ENCODE measurements around the gene KPNA6.

KPNA6 gene

DNA sequence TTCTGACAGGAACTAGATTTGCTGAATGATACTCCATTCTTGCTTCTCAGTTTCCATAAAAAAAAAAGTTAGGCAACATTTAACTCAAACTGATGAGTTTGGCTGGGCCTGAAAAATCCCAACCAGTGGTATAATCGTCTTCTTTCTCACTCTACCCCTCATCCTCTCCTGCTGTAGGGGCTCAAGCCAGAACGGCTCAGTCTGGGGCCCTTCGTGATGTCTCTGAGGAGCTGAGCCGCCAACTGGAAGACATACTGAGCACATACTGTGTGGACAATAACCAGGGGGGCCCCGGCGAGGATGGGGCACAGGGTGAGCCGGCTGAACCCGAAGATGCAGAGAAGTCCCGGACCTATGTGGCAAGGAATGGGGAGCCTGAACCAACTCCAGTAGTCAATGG lies 73.2 kb downstream of the KPNA6 start:
- H3K4me3 ChIP-seq (ENCODE audit: low read length) = peak overlapping the region; percentile 93
- peaks cover 15% of the 10 kb centered on the region for H3K4me1 ChIP-seq (ENCODE audit: control insufficient read depth, low read depth, low read length)
- peaks cover 35% of the 10 kb centered on the region for H3K36me3 ChIP-seq (ENCODE audit: control insufficient read depth, low read depth, low read length)
- no peaks in the 10 kb centered on the region for H3K27me3 ChIP-seq (ENCODE audit: control insufficient read depth, insufficient read depth, low read length)
- no peak overlapping the region for H3K27ac ChIP-seq (ENCODE audit: low read length)
- no peak overlapping the region for H3K9ac ChIP-seq (ENCODE audit: low read length)
- H3K9me3 ChIP-seq (ENCODE audit: control insufficient read depth, low read depth, low read length) = no peaks in the 10 kb centered on the region

DNA sequence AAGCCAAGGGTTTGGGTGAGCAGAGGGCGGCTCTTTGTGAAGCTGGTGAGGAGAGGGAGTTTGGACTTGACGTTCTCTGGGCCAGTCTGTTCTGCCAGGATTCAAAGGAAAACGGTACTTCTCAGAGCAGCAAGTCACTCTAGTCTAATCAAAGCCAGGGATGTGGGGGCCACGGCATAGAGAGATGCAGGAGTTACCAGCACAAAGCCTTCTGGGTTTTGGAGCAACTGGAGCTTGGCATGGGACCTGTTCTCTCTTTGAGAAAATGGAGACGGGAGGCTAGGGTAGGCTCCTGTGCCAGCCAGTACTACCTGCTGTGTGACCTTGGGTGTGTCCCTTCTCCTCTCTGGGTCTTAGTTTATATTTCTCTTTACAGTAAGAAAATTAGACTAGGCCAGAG lies 73.7 kb downstream of the KPNA6 start:
- H3K4me3 ChIP-seq (ENCODE audit: low read length) = no peak overlapping the region

DNA sequence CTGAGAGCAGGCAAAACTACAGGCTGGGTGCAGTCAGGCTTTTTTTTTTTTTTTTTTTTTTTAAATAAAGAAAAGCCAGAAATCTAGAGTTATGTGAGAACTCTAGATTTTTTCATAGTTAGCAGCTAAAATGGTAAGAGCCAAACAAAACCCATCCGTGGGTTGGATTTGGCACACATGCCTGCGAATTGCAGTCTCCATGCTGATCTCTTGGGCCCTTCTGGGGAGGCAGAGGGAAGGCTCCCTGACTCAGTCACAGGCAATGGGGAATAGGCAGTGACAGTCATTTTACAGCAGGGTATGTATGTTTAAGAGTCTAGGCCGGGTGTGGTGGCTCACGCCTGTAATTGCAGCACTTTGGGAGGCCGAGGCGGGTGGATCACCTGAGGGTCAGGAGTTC lies 74.2 kb downstream of the KPNA6 start:
- Histone ChIP-seq H3K27me3 (ENCODE audit: control insufficient read depth, insufficient read depth, low read length) (no peaks in the 10 kb centered on the region), H3K36me3 (ENCODE audit: control insufficient read depth, low read depth, low read length) (peaks cover 43% of the 10 kb centered on the region), H3K27ac (ENCODE audit: low read length) (no peak overlapping the region), H3K9ac (ENCODE audit: low read length) (no peak overlapping the region), H3K9me3 (ENCODE audit: control insufficient read depth, low read depth, low read length) (no peaks in the 10 kb centered on the region), H3K4me1 (ENCODE audit: control insufficient read depth, low read depth, low read length) (peaks cover 15% of the 10 kb centered on the region), H3K4me3 (ENCODE audit: low read length) (no peak overlapping the region)

More for the DNA sequence above, 73.7 kb downstream of the KPNA6 start:
- Histone ChIP-seq H3K36me3 (ENCODE audit: control insufficient read depth, low read depth, low read length) (peaks cover 40% of the 10 kb centered on the region), H3K4me1 (ENCODE audit: control insufficient read depth, low read depth, low read length) (peaks cover 15% of the 10 kb centered on the region), H3K9ac (ENCODE audit: low read length) (no peak overlapping the region), H3K9me3 (ENCODE audit: control insufficient read depth, low read depth, low read length) (no peaks in the 10 kb centered on the region), H3K27ac (ENCODE audit: low read length) (no peak overlapping the region), H3K27me3 (ENCODE audit: control insufficient read depth, insufficient read depth, low read length) (no peaks in the 10 kb centered on the region)

DNA sequence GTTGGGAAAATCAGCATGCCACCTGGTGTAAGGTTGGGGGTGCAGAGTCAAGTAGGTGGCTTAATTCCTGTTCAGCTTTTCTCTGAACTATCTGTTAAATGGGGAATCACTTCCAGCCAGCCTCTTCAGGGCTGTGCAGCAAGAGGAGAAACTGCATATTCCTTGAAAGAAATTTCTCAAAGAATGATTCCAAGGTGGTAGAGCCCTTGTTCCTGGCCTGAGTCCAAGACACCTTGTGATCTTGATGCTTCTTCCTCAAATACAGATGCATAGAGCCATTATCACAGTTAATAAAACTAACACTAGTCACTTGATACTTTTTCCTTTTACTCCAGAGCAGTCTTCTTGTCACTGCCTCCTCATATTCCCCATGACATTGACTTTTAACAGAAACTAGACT lies 76.8 kb downstream of the KPNA6 start:
- H3K27me3 ChIP-seq (ENCODE audit: control insufficient read depth, insufficient read depth, low read length) = no peaks in the 10 kb centered on the region
- H3K36me3 ChIP-seq (ENCODE audit: control insufficient read depth, low read depth, low read length) = peaks cover 68% of the 10 kb centered on the region
- H3K4me1 ChIP-seq (ENCODE audit: control insufficient read depth, low read depth, low read length) = peaks cover 7% of the 10 kb centered on the region
- H3K27ac ChIP-seq (ENCODE audit: low read length) = no peak overlapping the region
- H3K9ac ChIP-seq (ENCODE audit: low read length) = no peak overlapping the region
- H3K4me3 ChIP-seq (ENCODE audit: low read length) = no peak overlapping the region
- no peaks in the 10 kb centered on the region for H3K9me3 ChIP-seq (ENCODE audit: control insufficient read depth, low read depth, low read length)

DNA sequence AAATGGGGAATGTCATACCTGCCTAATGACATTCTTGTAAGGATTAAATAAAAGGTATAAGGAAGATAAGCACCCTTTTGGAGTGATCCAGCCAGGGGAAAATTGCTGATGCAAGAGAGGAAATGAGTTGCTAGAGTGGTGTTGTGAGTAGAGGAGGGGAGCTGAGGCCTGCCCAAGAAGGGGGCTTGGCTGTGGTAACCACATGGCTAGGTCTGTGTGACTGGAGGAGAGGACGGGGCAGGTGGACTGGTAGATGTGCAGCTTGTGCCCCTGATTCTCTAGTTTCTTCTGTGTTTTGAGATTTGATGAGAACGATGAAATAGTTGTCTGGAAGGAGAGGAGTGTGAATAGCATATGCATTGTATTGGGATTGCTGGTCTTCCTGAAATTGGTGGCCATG lies 78.2 kb downstream of the KPNA6 start:
- H3K36me3 ChIP-seq (ENCODE audit: control insufficient read depth, low read depth, low read length) = peaks cover 79% of the 10 kb centered on the region
- no peak overlapping the region for H3K4me3 ChIP-seq (ENCODE audit: low read length)
- no peak overlapping the region for H3K9ac ChIP-seq (ENCODE audit: low read length)
- H3K27me3 ChIP-seq (ENCODE audit: control insufficient read depth, insufficient read depth, low read length) = no peaks in the 10 kb centered on the region
- H3K27ac ChIP-seq (ENCODE audit: low read length) = no peak overlapping the region
- peaks cover 1% of the 10 kb centered on the region for H3K4me1 ChIP-seq (ENCODE audit: control insufficient read depth, low read depth, low read length)
- no peaks in the 10 kb centered on the region for H3K9me3 ChIP-seq (ENCODE audit: control insufficient read depth, low read depth, low read length)

DNA sequence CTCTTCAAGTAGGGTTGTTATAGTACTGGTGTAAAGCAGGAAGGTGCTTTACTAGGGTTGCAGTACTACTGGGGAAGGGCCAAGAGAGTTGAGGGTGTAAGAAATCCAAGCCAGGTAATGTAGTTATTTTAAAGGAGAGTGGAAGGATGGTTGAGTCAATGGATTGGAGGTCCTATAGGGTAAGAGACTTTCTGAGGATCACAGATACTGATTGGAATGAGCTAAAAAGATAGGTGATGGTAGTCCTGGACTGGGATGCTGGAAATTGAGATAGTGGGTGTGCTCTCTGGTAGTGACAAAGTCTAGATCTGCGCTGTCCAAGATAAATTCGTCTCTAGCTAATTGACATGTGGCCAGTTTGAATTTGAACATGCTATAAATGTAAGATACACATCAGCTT lies 78.6 kb downstream of the KPNA6 start:
- Histone ChIP-seq H3K9me3 (ENCODE audit: control insufficient read depth, low read depth, low read length) (no peaks in the 10 kb centered on the region), H3K4me3 (ENCODE audit: low read length) (no peak overlapping the region), H3K9ac (ENCODE audit: low read length) (no peak overlapping the region), H3K4me1 (ENCODE audit: control insufficient read depth, low read depth, low read length) (no peaks in the 10 kb centered on the region), H3K27ac (ENCODE audit: low read length) (no peak overlapping the region), H3K27me3 (ENCODE audit: control insufficient read depth, insufficient read depth, low read length) (no peaks in the 10 kb centered on the region), H3K36me3 (ENCODE audit: control insufficient read depth, low read depth, low read length) (peaks cover 79% of the 10 kb centered on the region)

DNA sequence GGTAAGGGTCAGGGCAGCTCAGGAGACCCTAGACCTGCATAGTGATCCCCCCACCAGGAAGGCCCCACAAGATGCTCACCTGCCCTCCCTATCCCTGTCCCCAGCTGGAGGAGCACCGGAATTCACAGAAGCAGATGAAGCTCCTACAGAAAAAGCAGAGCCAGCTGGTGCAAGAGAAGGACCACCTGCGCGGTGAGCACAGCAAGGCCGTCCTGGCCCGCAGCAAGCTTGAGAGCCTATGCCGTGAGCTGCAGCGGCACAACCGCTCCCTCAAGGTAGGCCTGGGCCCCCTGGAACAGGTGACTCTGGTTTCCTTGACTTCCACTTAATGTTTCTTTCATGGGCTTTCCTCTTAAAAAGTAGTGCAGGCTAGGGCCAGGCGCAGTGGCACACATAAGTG lies 80.0 kb downstream of the KPNA6 start:
- H3K36me3 ChIP-seq (ENCODE audit: control insufficient read depth, low read depth, low read length) = peaks cover 81% of the 10 kb centered on the region
- no peak overlapping the region for H3K27ac ChIP-seq (ENCODE audit: low read length)
- H3K9me3 ChIP-seq (ENCODE audit: control insufficient read depth, low read depth, low read length) = no peaks in the 10 kb centered on the region

DNA sequence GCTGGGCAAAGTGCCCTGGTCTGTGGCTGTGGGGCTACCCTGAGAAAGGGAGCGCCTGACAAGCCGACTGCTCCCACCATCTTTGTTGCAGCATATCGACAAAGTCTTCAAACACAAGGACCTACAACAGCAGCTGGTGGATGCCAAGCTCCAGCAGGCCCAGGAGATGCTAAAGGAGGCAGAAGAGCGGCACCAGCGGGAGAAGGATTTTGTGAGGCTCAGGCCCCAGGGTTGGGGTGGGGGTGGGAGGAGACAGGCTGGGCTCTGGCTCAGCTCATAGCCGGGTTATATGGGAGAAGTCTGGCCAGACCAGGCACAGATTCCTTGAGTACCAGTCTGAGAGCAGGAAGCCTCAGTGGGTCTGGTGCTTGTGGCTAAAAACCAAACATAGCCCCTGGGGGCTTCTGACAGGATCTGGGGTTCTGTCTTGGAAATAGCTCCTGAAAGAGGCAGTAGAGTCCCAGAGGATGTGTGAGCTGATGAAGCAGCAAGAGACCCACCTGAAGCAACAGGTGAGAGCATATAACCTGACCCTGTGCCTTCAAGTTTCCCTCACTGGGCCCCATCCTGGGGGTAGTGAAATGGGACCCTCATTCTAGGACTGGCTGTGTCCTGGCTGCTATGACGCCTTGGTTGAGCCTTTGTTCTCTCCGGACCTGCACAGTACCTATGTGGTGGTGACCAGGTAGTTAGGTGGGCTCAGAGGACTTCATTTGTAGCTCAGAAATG lies 84.5 kb downstream of the KPNA6 start:
- Histone ChIP-seq H3K4me3 (ENCODE audit: low read length) (no peak overlapping the region), H3K9ac (ENCODE audit: low read length) (no peak overlapping the region), H3K36me3 (ENCODE audit: control insufficient read depth, low read depth, low read length) (peaks cover 98% of the 10 kb centered on the region), H3K27ac (ENCODE audit: low read length) (no peak overlapping the region), H3K9me3 (ENCODE audit: control insufficient read depth, low read depth, low read length) (no peaks in the 10 kb centered on the region), H3K4me1 (ENCODE audit: control insufficient read depth, low read depth, low read length) (no peaks in the 10 kb centered on the region), H3K27me3 (ENCODE audit: control insufficient read depth, insufficient read depth, low read length) (no peaks in the 10 kb centered on the region)

More for the DNA sequence above, 80.0 kb downstream of the KPNA6 start:
- Histone ChIP-seq H3K9ac (ENCODE audit: low read length) (no peak overlapping the region), H3K4me3 (ENCODE audit: low read length) (no peak overlapping the region), H3K4me1 (ENCODE audit: control insufficient read depth, low read depth, low read length) (no peaks in the 10 kb centered on the region), H3K27me3 (ENCODE audit: control insufficient read depth, insufficient read depth, low read length) (no peaks in the 10 kb centered on the region)

DNA sequence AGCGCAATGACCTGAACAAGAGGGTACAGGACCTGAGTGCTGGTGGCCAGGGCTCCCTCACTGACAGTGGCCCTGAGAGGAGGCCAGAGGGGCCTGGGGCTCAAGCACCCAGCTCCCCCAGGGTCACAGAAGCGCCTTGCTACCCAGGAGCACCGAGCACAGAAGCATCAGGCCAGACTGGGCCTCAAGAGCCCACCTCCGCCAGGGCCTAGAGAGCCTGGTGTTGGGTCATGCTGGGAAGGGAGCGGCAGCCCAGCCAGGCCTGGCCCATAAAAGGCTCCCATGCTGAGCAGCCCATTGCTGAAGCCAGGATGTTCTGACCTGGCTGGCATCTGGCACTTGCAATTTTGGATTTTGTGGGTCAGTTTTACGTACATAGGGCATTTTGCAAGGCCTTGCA lies 87.1 kb downstream of the KPNA6 start:
- H3K4me3 ChIP-seq (ENCODE audit: low read length) = no peak overlapping the region
- H3K9ac ChIP-seq (ENCODE audit: low read length) = no peak overlapping the region
- H3K4me1 ChIP-seq (ENCODE audit: control insufficient read depth, low read depth, low read length) = peaks cover 13% of the 10 kb centered on the region
- H3K27me3 ChIP-seq (ENCODE audit: control insufficient read depth, insufficient read depth, low read length) = no peaks in the 10 kb centered on the region
- peaks cover 82% of the 10 kb centered on the region for H3K36me3 ChIP-seq (ENCODE audit: control insufficient read depth, low read depth, low read length)
- H3K27ac ChIP-seq (ENCODE audit: low read length) = no peak overlapping the region
- no peaks in the 10 kb centered on the region for H3K9me3 ChIP-seq (ENCODE audit: control insufficient read depth, low read depth, low read length)

DNA sequence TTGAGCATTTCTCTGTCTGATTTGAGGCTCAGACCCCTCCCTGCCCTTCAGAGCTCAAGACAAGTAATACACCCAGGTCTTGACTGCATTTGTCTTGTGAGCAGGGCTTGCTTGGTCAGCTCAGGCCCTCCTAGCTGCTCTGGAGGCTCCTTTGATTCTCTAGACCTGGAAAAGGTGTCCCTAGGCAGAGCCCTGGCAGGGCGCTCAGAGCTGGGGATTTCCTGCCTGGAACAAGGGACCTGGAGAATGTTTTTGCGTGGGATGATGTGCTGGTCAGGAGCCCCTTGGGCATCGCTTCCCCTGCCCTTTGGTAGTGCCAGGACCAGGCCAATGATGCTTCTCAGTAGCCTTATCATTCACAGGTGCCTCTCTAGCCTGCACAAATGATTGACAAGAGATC lies 87.7 kb downstream of the KPNA6 start:
- peaks cover 76% of the 10 kb centered on the region for H3K36me3 ChIP-seq (ENCODE audit: control insufficient read depth, low read depth, low read length)
- no peaks in the 10 kb centered on the region for H3K9me3 ChIP-seq (ENCODE audit: control insufficient read depth, low read depth, low read length)
- no peak overlapping the region for H3K27ac ChIP-seq (ENCODE audit: low read length)

DNA sequence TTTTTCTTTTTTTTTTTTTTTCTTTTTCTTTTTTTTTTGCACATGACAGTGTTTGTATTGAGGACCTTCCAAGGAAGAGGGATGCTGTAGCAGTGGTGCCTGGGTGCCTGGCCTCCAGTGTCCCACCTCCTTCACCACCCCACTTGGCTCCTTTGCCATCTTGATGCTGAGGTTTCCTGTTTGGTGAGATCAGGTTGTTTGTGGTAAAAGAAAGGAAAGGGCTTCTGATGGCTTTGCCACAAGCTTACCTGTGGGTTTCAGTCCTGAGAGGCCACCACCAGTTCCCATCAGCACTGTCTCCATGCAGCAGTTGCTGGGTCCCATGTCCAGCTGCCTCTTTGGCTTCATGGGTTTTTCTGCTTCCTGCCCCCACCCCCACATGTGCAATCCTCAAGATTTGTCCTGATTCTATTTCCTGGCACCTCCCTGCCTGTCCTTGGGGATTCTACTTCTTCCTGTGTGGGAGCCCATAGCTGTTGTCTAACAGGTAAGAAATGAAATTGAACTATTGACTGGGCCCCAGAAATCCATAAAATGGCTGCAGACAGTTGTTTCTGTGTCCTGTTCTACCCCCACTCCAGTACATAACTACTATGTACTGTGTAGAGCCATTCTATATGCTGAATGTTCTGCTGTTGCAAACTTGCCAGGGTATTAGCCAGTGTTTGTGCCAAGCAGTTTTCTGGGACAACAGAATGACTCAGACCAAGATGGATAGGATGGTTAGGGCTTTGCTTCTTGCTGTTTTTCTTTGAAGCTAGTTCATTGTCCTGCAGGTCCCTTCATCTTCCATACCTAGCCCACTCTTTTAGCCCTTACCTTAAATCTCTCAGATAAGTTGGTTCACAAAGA lies 88.3 kb downstream of the KPNA6 start:
- Histone ChIP-seq H3K4me3 (ENCODE audit: low read length) (no peak overlapping the region), H3K36me3 (ENCODE audit: control insufficient read depth, low read depth, low read length) (peaks cover 70% of the 10 kb centered on the region)

More for the DNA sequence above, 87.7 kb downstream of the KPNA6 start:
- no peak overlapping the region for H3K4me3 ChIP-seq (ENCODE audit: low read length)
- H3K27me3 ChIP-seq (ENCODE audit: control insufficient read depth, insufficient read depth, low read length) = no peaks in the 10 kb centered on the region
- H3K4me1 ChIP-seq (ENCODE audit: control insufficient read depth, low read depth, low read length) = peaks cover 16% of the 10 kb centered on the region
- no peak overlapping the region for H3K9ac ChIP-seq (ENCODE audit: low read length)

More for the DNA sequence above, 88.3 kb downstream of the KPNA6 start:
- Histone ChIP-seq H3K27me3 (ENCODE audit: control insufficient read depth, insufficient read depth, low read length) (no peaks in the 10 kb centered on the region), H3K27ac (ENCODE audit: low read length) (no peak overlapping the region), H3K4me1 (ENCODE audit: control insufficient read depth, low read depth, low read length) (peaks cover 17% of the 10 kb centered on the region), H3K9ac (ENCODE audit: low read length) (no peak overlapping the region), H3K9me3 (ENCODE audit: control insufficient read depth, low read depth, low read length) (no peaks in the 10 kb centered on the region)
